ENCODE data around the gene METAP1D. TPM values are rescaled to one million over a fixed set of nuclear protein-coding genes. Genes with fewer than 3 reads are reported as not detected.
"Not testable (repeated sequence)": the region's sequence is repeated elsewhere in the genome, so short reads cannot be mapped to it uniquely, and the experiment has no call there.

The METAP1D gene
- total RNA-seq, 6 donors from 2014 or later: 0.11 to 6.3 (median 2.9) TPM

DNA sequence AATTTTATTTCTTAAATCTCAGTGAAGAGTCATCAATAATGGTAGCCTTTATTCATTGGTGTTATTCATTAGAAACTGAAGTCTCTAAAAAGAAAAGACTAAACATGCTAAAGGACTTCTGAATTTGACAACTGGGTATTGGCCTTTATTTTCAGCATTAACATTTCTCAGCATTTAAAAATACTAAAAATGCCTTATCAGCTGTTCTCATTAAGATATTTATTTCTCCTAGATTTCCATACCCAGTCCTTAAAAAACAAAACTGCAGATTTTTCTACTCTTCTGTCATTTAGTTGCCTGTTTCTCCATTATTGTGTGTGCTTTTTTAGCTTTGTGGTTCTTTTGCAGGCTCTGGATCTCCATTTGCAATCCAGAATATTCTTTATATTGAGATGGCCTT lies 31.2 kb upstream of the METAP1D start:
- Histone ChIP-seq H3K4me3 (no peak overlapping the region), H3K27ac (no peak overlapping the region), H3K36me3 (peaks cover 3 to 43% (median 7%) of the 10 kb centered on the region in 4 donors), H3K27me3 (no peaks in the 10 kb centered on the region), H3K4me1 (no peaks in the 10 kb centered on the region), H3K9me3 (no peaks in the 10 kb centered on the region)
- DNase-seq: no peak
- no peak for ATAC-seq (ENCODE audit: low FRiP score in 2 of 2)
- no peak for TF ChIP-seq POLR2AphosphoS5 (IDR thresholded peaks at IDR 0.05)
- no peak for TF ChIP-seq EP300 (IDR thresholded peaks at IDR 0.05)
- TF ChIP-seq POLR2A (IDR thresholded peaks at IDR 0.05): no peak
- TF ChIP-seq, protein P1, sequence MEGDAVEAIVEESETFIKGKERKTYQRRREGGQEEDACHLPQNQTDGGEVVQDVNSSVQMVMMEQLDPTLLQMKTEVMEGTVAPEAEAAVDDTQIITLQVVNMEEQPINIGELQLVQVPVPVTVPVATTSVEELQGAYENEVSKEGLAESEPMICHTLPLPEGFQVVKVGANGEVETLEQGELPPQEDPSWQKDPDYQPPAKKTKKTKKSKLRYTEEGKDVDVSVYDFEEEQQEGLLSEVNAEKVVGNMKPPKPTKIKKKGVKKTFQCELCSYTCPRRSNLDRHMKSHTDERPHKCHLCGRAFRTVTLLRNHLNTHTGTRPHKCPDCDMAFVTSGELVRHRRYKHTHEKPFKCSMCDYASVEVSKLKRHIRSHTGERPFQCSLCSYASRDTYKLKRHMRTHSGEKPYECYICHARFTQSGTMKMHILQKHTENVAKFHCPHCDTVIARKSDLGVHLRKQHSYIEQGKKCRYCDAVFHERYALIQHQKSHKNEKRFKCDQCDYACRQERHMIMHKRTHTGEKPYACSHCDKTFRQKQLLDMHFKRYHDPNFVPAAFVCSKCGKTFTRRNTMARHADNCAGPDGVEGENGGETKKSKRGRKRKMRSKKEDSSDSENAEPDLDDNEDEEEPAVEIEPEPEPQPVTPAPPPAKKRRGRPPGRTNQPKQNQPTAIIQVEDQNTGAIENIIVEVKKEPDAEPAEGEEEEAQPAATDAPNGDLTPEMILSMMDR (IDR thresholded peaks at IDR 0.05): no peak

DNA sequence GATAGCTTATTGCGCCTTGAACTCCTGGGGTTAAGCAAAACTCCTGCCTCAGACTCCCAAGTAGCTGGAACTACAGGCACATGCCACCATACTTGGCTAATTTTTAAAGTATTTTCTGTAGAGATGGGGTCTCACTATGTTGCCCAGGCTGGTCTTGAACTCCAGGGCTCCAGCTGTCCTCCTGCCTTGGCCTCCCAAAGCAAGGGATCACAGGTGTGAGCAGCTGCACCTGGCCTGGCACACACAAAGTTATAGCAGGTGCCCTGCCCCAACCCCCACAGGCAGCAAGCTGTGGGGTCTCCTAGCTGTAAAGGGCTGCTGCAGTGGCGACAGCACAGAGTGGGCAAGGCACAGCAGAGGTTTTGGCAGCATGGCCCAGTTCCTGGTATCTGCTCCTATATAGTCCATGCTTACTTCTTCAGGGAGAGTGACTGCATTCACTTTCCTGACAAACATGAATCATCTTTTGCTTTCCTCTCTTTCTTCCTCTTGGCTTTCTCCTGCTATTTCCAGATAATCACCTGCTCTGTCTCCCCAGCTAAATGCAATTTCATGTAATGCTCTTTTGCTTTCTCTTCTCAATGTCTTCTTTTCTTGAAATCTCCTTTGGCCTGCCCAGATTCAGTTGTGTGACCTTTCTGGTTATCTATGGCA lies 27.3 kb upstream of the METAP1D start:
- Histone ChIP-seq H3K4me3 (no peak overlapping the region), H3K27ac (no peak overlapping the region), H3K4me1 (no peaks in the 10 kb centered on the region), H3K9me3 (no peaks in the 10 kb centered on the region), H3K36me3 (peaks cover 0 to 30% (median 8%) of the 10 kb centered on the region in 4 donors), H3K27me3 (no peaks in the 10 kb centered on the region)
- ATAC-seq (ENCODE audit: low FRiP score in 2 of 2) (no peak), DNase-seq (no peak)
- no peak for TF ChIP-seq EP300 (IDR thresholded peaks at IDR 0.05)
- no peak for TF ChIP-seq POLR2AphosphoS5 (IDR thresholded peaks at IDR 0.05)
- WGBS, 2 donors: 100% methylated on average over 2 of the region's 2 CpGs

DNA sequence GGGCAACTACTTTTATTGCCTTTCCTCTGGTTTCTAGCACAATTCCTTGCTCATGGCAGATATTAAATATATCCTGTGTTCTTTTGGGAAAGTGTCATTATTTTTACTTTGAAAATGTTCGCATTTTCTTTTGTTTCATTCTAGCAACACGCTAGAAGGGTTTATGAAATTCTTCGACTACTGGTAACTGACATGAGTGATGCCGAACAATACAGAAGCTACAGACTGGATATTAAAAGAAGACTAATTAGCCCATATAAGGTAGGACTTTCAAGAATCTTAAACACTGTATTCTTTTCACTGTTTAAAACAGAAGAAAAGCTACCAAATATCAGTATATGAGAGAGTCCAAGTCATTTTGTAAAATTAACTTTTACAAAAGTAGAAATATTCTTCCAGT lies 20.6 kb upstream of the METAP1D start:
- Histone ChIP-seq H3K27me3 (no peaks in the 10 kb centered on the region), H3K4me1 (no peaks in the 10 kb centered on the region), H3K27ac (no peak overlapping the region), H3K36me3 (peaks cover 11 to 52% (median 19%) of the 10 kb centered on the region in 4 donors), H3K9me3 (no peaks in the 10 kb centered on the region), H3K4me3 (no peak overlapping the region)
- DNase-seq: no peak
- TF ChIP-seq POLR2AphosphoS5 (IDR thresholded peaks at IDR 0.05) (no peak), POLR2A (IDR thresholded peaks at IDR 0.05) (no peak), EP300 (IDR thresholded peaks at IDR 0.05) (no peak)
- TF ChIP-seq, protein P1 (IDR thresholded peaks at IDR 0.05): no peak
- ATAC-seq (ENCODE audit: low FRiP score in 2 of 2): no peak
- WGBS, 2 donors: 96 to 98% methylated on average over 4 of the region's 4 CpGs

DNA sequence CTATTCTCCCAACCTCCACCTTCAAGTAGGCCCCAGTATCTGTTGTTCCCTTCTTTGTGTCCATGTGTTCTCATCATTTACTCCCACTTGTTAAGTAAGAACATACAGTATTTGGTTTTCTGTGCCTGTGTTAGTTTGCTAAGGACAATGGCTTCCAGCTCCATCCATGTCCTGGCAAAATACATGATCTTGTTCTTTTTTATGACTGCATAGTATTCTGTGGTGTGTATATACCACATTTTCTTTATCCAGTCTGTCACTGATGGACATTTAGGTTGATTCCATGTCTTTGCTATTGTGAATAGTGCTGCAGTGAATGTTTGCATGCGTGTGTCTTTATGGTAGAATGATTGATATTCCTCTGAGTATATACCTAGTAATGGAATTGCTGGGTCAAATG lies 15.8 kb upstream of the METAP1D start:
- not testable (repeated sequence) for H3K4me1 ChIP-seq; DNase-seq; H3K27ac ChIP-seq; H3K9me3 ChIP-seq; H3K4me3 ChIP-seq; H3K27me3 ChIP-seq; ATAC-seq (ENCODE audit: low FRiP score in 2 of 2)
- H3K36me3 ChIP-seq: peaks cover 7 to 32% (median 14%) of the 10 kb centered on the region in 4 donors
- 96 to 100% methylated on average over 1 of the region's 1 CpG for WGBS, 2 donors

DNA sequence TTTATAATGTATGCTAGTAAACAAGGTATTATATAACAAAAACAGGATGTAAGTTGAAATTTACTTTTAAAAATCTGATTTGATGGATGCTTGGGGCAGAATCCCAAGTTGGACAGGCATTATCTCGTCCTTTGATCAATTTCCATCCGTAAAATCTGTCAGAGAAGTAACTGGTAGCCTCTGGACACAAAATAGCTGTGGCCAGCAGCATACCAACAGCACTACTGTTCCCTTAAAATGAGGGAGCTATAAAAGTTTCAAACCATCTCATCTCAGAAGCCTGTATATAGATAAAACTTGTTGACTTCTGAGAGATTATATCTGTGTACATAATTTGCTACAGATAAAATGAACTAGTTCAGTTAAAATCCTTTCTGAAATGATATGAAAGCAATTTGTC lies 14.7 kb upstream of the METAP1D start:
- H3K4me1 ChIP-seq: no peaks in the 10 kb centered on the region
- WGBS, 2 donors: 62 to 72% methylated on average over 2 of the region's 2 CpGs
- peaks cover 0 to 21% (median 4%) of the 10 kb centered on the region in 4 donors for H3K36me3 ChIP-seq
- H3K27me3 ChIP-seq: no peaks in the 10 kb centered on the region
- ATAC-seq (ENCODE audit: low FRiP score in 2 of 2) (no peak), DNase-seq (no peak)
- no peaks in the 10 kb centered on the region for H3K9me3 ChIP-seq
- no peak overlapping the region for H3K4me3 ChIP-seq
- H3K27ac ChIP-seq: no peak overlapping the region
- TF ChIP-seq EP300 (IDR thresholded peaks at IDR 0.05): no peak
- no peak for TF ChIP-seq POLR2A (IDR thresholded peaks at IDR 0.05)
- TF ChIP-seq, protein P1 (IDR thresholded peaks at IDR 0.05): no peak
- no peak for TF ChIP-seq POLR2AphosphoS5 (IDR thresholded peaks at IDR 0.05)

DNA sequence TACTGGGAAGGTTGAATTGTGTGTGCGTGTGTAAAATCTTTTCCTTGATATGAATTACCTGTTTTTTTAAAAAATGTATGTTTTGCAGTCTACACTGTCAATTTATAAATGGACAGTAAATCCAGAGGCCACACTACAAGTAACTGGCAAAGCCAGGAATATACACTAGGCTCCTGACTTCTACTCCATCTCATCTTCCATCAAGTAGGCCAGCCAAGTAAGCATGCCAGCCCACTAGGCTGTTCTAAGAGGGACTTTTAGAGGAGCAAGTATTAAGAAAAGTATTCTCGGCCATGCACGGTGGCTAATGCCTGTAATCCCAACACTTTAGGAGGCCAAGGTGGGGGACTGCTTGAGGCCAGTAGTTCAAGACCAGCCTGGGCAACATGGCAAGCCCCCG lies 13.0 kb upstream of the METAP1D start:
- Histone ChIP-seq H3K4me3 (no peak overlapping the region), H3K9me3 (no peaks in the 10 kb centered on the region), H3K27ac (no peak overlapping the region), H3K4me1 (no peaks in the 10 kb centered on the region), H3K36me3 (peaks cover 0 to 15% (median 0%) of the 10 kb centered on the region in 4 donors), H3K27me3 (no peaks in the 10 kb centered on the region)
- TF ChIP-seq EP300 (IDR thresholded peaks at IDR 0.05): no peak
- TF ChIP-seq POLR2A (IDR thresholded peaks at IDR 0.05): no peak
- TF ChIP-seq POLR2AphosphoS5 (IDR thresholded peaks at IDR 0.05): no peak
- TF ChIP-seq, protein P1 (IDR thresholded peaks at IDR 0.05): no peak
- ATAC-seq (ENCODE audit: low FRiP score in 2 of 2) (no peak), DNase-seq (no peak)
- WGBS, 2 donors: 83 to 99% methylated on average over 4 of the region's 4 CpGs
